SJSA1 (cell line): ENCODE data around the gene HS3ST5. TPM values are rescaled to one million over a fixed set of nuclear protein-coding genes. Genes with fewer than 3 reads are reported as not detected.
"Not testable (repeated sequence)": the region's sequence is repeated elsewhere in the genome, so short reads cannot be mapped to it uniquely, and the experiment has no call there.

Experiments
- DNase-seq, 2 experiments: peaks; one replicate each; pipeline ENCODE4 v3.0.0-alpha.2; 2015 to 2020; ENCODE audit warnings: low spot score in 2 of 2, low read depth in 1 of 2
- H3K27ac ChIP-seq: fragments of 250-450 bp; sonication (Bioruptor Pico); 2 replicates; pipeline ENCODE4 v1.5.1; 2020; ENCODE audit warnings: mild to moderate bottlenecking, moderate library complexity
- H3K27me3 ChIP-seq: fragments of 250-450 bp; sonication (Bioruptor Pico); replicated peaks from 2 replicates; pipeline ENCODE4 v1.5.1; 2020; ENCODE audit warnings: mild to moderate bottlenecking, moderate library complexity
- H3K36me3 ChIP-seq: fragments of 250-450 bp; sonication (Bioruptor Pico); 2 replicates; pipeline ENCODE4 v1.5.1; 2020; ENCODE audit warnings: mild to moderate bottlenecking
- H3K4me1 ChIP-seq: fragments of 250-450 bp; sonication (Bioruptor Pico); replicated peaks from 2 replicates; pipeline ENCODE4 v1.6.1; 2021; ENCODE audit warnings: mild to moderate bottlenecking
- H3K4me3 ChIP-seq: fragments of 250-450 bp; sonication (Bioruptor Pico); 2 replicates; pipeline ENCODE4 v1.5.1; 2020; ENCODE audit warnings: mild to moderate bottlenecking
- H3K9me3 ChIP-seq: fragments of 250-450 bp; sonication (Bioruptor Pico); replicated peaks from 2 replicates; pipeline ENCODE4 v1.5.1; 2020; ENCODE audit warnings: mild to moderate bottlenecking
- total RNA-seq: library from RNA; depleted of rRNA; stranded (reverse); fragments of >200 nt; shearing (Covaris generic); gene quantifications from 2 replicates; pipeline ENCODE4 v1.2.3, GENCODE V29; 2014

HS3ST5 gene
- total RNA-seq, 1 experiment from 2014 or later: 2.9 TPM

DNA sequence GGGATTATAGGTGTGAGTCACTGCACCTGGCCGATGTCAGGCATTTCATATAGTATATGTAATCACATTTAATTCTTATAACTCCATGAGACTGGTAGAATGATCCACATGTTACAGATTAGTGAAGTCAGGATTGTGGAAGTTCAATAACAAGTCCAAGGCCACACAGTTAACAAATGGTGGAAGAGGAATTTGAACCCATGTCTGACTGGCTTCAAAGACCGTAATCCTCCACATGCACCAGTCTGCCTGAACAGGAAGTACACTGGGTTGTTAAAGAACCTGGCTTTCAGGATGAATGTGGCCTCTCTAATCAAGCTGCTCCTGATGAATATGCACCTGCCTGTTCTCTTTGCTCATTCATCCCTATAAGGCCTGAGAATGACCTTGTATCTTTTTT, 249.9 kb downstream of the HS3ST5 start:
- Histone ChIP-seq H3K4me1 (peaks cover 4% of the 10 kb centered on the region; the same call in 1 of the 2 replicates), H3K4me3 (no peak overlapping the region), H3K27me3 (no peaks in the 10 kb centered on the region), H3K27ac (no peak overlapping the region), H3K36me3 (no peaks in the 10 kb centered on the region), H3K9me3 (no peaks in the 10 kb centered on the region)
- DNase-seq: no peak

DNA sequence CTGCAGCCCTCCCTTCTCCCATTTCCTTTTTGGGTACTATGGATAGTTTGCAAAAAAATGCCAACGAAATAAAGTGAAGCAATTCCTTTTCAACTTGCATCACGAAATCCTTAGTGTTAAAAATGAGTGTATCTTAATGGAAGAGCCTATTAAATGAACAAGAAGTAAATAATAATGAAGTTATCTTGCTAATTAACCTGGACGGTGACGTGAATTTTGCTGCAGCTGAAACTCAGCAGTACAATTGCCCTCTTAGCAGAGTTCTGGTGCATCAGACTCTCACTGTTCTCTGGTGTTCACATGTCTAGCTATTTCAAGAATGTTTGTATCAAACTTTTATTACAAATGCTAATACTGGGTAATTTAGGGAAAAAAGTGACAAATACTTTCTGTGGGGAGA, 252.2 kb downstream of the HS3ST5 start:
- Histone ChIP-seq H3K9me3 (no peaks in the 10 kb centered on the region), H3K4me1 (peaks cover 23% of the 10 kb centered on the region), H3K27ac (no peak overlapping the region), H3K4me3 (no peak overlapping the region), H3K36me3 (no peaks in the 10 kb centered on the region), H3K27me3 (no peaks in the 10 kb centered on the region)
- DNase-seq: no peak

DNA sequence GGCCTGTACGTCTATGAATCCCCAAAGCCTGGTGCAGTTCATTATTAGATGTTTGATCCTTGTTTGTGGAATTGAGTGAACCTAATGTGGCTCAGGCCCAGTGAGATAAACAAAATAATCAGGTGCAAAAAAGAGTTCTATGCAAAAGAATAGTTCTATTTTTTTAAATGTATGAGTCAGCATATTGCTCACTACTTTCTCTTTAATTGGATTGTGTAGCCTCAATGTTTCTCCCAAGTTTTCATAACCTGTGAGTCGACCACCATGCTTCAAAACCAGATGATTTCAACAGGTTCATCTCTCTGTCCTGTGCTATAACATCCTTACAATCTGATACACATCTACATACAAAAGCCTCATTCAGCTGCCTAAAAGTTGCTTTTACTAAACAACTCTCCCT, 255.3 kb downstream of the HS3ST5 start:
- H3K27me3 ChIP-seq: no peaks in the 10 kb centered on the region
- no peak overlapping the region for H3K4me3 ChIP-seq
- H3K36me3 ChIP-seq: no peaks in the 10 kb centered on the region
- H3K4me1 ChIP-seq: peaks cover 40% of the 10 kb centered on the region
- H3K9me3 ChIP-seq: no peaks in the 10 kb centered on the region
- DNase-seq: no peak
- H3K27ac ChIP-seq: no peak overlapping the region

DNA sequence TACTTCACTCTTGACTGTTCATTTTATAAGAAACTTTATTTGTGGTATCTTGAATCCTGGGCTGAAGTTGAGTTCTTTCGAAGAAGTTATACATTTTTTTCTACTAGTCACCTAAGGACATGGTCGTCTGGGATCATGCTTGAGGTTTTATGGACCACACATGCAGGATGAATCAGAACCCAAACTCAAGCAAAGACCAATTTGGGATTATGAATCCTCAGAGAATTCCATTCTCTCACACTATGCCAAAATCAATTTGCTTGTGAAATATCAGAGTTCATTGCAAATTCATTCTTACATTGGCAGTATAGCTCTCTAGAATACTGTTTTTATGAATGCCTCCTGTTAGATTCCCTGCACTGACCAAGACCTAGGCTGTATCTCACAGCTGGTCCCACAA, 257.6 kb downstream of the HS3ST5 start:
- Histone ChIP-seq H3K36me3 (peaks cover 7% of the 10 kb centered on the region), H3K27ac (peak overlapping the region; percentile 43), H3K4me3 (no peak overlapping the region), H3K4me1 (peaks cover 40% of the 10 kb centered on the region), H3K27me3 (no peaks in the 10 kb centered on the region), H3K9me3 (no peaks in the 10 kb centered on the region)
- peak; percentile 56 to 78 for DNase-seq

DNA sequence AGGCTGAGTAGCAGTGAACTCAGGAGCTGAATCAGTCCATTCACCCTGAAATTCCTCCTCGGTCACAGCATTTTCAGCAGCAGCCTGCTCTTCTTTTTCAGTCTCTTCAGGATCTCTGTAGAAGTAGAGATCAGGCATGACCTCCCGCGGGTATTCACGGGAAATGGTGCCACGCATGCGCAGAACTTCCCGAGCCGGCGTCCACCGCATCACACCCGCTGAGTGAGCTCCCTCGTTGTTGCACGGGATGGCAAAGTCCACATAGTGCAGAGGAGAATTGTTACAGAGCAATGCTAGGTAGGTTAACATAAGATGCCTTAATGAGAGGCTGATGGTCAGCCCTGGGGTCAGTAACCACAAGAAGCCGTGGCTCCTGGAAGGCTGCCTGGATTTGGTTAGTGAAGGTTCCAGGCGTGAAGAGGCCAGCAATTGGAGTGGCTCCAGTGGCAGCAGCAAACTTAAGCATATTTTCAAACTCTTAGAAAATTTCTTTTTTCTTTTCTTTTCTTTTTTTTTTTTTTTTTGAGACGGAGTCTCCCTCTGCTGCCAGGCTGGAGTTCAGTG, 258.4 kb downstream of the HS3ST5 start:
- Histone ChIP-seq H3K4me1 (peaks cover 40% of the 10 kb centered on the region), H3K36me3 (peaks cover 10% of the 10 kb centered on the region), H3K27me3 (no peaks in the 10 kb centered on the region), H3K27ac (peak overlapping the region; percentile 43), H3K9me3 (no peaks in the 10 kb centered on the region), H3K4me3 (no peak overlapping the region)
- DNase-seq: peak; percentile 43 to 64

DNA sequence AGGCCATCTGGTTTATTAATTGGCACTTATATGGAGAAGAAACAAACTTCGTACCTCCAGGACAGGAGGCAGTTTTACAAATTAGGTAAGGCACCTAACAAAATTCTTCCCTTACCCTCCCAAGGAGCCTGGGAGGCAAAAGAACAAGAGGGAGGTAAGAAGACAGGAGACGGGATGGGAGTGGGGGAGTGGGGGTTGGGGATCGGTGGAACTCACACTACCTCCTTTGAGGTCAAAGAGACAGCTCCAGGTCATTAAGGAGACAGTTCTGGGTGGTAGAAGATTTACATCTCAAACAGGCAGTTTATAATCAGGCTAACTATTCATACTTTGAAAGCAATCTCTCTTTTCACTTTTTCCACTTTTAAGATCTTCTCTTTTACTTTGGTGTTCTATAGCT, 259.6 kb downstream of the HS3ST5 start:
- no peak for DNase-seq
- no peaks in the 10 kb centered on the region for H3K27me3 ChIP-seq
- H3K4me3 ChIP-seq: no peak overlapping the region
- peaks cover 40% of the 10 kb centered on the region for H3K4me1 ChIP-seq
- H3K36me3 ChIP-seq: peaks cover 14% of the 10 kb centered on the region
- no peak overlapping the region for H3K27ac ChIP-seq
- H3K9me3 ChIP-seq: no peaks in the 10 kb centered on the region

DNA sequence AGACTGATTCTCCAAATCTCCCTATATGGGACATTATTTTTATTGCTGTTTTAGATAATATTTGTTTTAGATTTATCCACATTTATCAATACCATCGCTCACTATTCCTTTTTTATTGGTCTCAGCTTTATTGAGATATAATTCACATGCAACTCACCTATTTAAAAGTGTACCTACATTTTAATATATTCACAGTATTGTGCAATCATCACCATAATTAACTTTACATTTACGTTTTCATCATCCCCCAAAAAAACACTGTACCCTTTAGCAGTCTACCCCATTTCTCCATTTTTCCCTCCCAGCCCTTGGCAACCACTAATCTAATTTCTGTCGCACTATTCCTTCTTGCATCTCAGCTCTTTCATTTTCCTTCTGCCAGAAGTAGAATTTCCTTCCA, 261.1 kb downstream of the HS3ST5 start:
- Histone ChIP-seq H3K27ac (no peak overlapping the region), H3K4me3 (no peak overlapping the region), H3K4me1 (peaks cover 27% of the 10 kb centered on the region), H3K36me3 (peaks cover 14% of the 10 kb centered on the region), H3K9me3 (no peaks in the 10 kb centered on the region), H3K27me3 (no peaks in the 10 kb centered on the region)
- no peak for DNase-seq

DNA sequence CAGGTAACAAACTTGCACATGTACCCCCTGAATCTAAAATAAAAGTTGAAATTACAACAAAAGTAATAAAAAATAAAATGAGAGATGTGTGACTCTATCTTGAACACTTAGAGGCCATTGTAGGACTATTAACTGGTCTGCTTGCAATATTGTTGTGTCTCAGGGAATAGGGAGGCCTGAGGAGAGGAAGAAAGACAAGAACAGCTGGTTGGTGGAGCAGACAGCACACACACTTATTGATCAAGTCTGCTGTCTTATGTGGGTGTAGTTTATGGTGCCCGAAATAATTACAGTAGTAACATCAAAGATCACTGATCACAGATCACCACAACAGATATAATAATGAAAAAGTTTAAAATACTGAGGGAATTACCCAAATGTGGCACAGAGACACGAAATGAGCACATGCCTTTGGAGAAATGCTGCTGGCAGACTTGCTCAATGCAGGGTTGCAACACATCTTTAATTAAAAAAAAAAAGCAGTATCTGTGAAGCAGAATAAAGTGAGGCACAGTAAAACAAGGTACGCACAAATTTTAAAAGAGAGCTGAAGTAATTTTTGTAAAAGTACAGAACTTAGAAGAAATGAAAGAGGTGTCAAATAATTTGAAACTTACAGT, 261.8 kb downstream of the HS3ST5 start:
- no peaks in the 10 kb centered on the region for H3K27me3 ChIP-seq
- no peak overlapping the region for H3K4me3 ChIP-seq
- no peak overlapping the region for H3K27ac ChIP-seq
- no peak for DNase-seq
- H3K4me1 ChIP-seq: peaks cover 20% of the 10 kb centered on the region
- H3K9me3 ChIP-seq: no peaks in the 10 kb centered on the region
- peaks cover 14% of the 10 kb centered on the region for H3K36me3 ChIP-seq

DNA sequence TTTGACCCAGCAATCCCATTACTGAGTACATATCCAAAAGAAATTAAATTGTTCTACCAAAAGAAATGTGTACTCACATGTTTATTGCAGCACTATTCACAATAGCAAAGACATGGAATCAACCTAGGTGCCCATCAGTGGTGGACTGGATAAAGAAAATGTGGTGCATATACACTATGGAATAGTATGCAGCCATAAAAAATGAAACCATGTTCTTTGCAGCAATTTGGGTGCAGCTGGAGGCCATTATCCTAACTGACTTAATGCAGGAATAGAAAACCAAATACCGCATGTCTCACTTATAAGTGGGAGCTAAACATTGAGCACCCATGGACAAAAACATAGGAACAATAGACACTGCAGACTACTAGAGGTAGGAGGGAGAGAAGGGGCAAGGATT, 262.4 kb downstream of the HS3ST5 start:
- H3K4me3 ChIP-seq, H3K27me3 ChIP-seq, H3K27ac ChIP-seq, H3K9me3 ChIP-seq, DNase-seq: not testable (repeated sequence)
- Histone ChIP-seq H3K36me3 (peaks cover 14% of the 10 kb centered on the region), H3K4me1 (peaks cover 14% of the 10 kb centered on the region)

DNA sequence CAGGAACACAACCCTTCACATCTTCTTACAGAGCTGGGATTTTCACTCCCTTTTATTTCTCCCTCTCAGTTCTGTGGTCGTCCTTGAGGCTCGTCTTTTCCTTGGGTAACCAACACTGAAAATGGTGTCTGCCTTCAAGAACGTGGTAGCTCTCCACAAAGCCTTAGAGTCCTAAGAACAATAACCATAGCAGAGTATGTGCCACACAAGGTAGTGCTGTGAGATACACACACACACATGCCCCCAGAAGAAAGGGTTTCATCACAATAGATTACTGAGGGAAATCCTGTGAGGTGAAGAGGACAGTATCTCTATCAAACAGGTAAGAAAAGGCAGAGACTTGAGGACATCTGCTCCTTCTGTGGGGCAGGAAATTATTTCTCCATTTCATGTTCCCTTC, 267.0 kb downstream of the HS3ST5 start:
- no peak for DNase-seq
- Histone ChIP-seq H3K4me3 (no peak overlapping the region), H3K27ac (no peak overlapping the region), H3K27me3 (no peaks in the 10 kb centered on the region), H3K9me3 (no peaks in the 10 kb centered on the region), H3K4me1 (no peaks in the 10 kb centered on the region), H3K36me3 (peaks cover 13% of the 10 kb centered on the region)

DNA sequence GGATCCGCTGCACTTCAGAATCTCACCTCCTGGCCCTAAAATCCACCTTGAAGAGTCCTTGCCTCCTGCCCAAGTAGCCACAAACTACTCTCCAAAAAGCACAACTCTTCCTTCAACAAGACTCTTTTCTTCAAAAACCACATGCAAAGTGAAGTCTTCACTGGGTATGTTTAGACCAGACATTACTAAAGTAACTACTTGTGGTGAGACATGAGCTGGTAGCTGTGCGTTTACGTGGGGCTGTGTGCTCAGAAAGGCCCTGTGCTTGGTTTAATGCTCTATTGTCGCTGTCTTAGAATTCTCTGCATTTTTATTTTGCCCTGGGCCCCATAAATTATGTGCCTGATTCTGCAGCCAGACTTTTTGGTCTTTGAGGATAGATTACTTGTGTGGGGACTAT, 267.5 kb downstream of the HS3ST5 start:
- Histone ChIP-seq H3K27me3 (no peaks in the 10 kb centered on the region), H3K9me3 (no peaks in the 10 kb centered on the region), H3K4me1 (no peaks in the 10 kb centered on the region), H3K36me3 (peaks cover 8% of the 10 kb centered on the region), H3K27ac (no peak overlapping the region), H3K4me3 (no peak overlapping the region)
- DNase-seq: no peak

DNA sequence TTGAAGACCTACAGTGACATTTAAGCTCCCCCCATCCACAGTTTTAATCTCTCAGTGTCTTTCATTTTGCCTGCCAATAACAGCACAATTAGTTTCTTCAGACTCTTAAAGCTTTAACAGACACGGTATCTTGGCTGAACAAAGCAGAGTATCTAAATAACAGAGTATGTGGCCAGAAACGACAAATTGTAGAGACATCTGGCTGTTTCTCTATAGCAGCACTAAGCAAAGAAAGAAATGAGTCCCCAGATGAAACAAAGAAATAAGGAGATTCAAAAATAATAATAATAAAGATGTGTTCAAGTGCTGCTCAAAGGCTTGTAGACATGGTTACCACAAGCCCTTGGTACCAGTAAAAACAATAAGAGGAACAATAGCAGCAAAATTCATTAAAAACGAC, 274.1 kb downstream of the HS3ST5 start:
- DNase-seq: no peak
- Histone ChIP-seq H3K36me3 (no peaks in the 10 kb centered on the region), H3K4me3 (no peak overlapping the region), H3K4me1 (peaks cover 14% of the 10 kb centered on the region), H3K9me3 (no peaks in the 10 kb centered on the region), H3K27me3 (no peaks in the 10 kb centered on the region), H3K27ac (no peak overlapping the region)

DNA sequence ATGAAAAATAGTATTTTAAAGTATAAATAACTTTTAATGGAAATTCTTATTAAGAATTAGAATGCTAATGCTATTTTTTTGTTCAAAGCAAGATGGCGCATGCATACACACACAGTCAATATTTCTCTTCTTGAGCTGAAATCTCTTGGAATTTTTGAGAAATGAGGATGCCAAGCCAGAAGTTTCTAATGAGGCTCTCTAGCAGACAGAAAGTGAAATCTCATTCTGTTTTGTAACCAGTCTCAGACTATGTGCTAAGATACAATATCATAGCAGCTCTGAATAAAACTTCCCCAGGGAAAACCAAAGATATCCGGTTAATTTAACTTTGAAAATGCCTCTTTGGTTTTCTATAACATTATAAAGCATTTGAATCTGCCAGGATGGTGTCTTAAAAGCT, 274.7 kb downstream of the HS3ST5 start:
- no peaks in the 10 kb centered on the region for H3K9me3 ChIP-seq
- no peak for DNase-seq
- H3K27ac ChIP-seq: no peak overlapping the region
- H3K4me3 ChIP-seq: no peak overlapping the region
- no peaks in the 10 kb centered on the region for H3K27me3 ChIP-seq
- H3K4me1 ChIP-seq: peaks cover 15% of the 10 kb centered on the region
- H3K36me3 ChIP-seq: no peaks in the 10 kb centered on the region

DNA sequence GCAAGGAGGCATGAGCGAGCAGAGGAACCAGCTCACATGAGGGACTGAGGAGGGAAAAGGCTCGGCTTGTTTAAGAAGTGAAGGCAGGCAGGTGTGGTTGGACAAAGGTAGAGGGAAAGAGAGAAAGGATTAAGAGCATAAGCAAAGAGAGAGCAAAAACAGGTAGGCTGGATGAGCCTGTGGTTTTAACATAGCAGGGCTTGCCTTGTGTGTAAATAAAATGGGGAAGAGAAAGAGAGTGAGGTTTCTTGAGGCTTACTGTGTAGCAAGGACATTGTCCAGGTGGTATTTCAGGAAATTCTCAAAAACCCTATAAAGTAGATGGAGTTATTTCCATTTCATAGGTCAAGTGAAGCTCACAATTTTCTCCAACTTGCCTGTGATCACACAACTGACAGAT, 278.0 kb downstream of the HS3ST5 start:
- H3K27ac ChIP-seq: no peak overlapping the region
- no peaks in the 10 kb centered on the region for H3K9me3 ChIP-seq
- H3K27me3 ChIP-seq: no peaks in the 10 kb centered on the region
- peaks cover 15% of the 10 kb centered on the region for H3K4me1 ChIP-seq
- H3K4me3 ChIP-seq: no peak overlapping the region
- no peak for DNase-seq
- peaks cover 5% of the 10 kb centered on the region; the same call in 1 of the 2 replicates for H3K36me3 ChIP-seq

DNA sequence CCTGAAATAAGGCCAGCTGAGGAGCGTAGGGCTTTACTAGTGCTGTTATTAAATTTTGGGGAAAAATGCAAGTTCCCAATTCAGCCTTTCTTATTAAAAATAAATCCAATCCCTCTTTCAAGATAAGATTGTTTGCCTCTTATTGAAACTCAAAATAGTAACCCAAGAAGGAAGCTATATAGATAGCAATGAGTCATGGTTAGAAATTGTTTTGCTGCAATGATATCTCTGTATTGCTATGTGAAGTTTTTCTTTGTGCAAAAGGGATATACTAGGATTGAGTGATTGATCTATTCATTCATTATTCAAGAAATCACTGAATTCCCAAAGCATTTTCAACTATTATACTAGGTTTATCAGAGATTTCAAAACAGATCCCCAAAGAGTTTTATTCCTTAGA, 278.9 kb downstream of the HS3ST5 start:
- Histone ChIP-seq H3K9me3 (no peaks in the 10 kb centered on the region), H3K4me1 (peaks cover 15% of the 10 kb centered on the region), H3K36me3 (peaks cover 5% of the 10 kb centered on the region; the same call in 1 of the 2 replicates), H3K4me3 (no peak overlapping the region), H3K27me3 (no peaks in the 10 kb centered on the region), H3K27ac (no peak overlapping the region)
- DNase-seq: no peak
